Right lobe of liver (tissue), 6 donors: ENCODE results near the gene PRDM2. TPM values are rescaled to one million over a fixed set of nuclear protein-coding genes. Genes with fewer than 3 reads are reported as not detected.

Experiments used
- ATAC-seq, 4 donors: fragments of 200-7000 bp; cut with Tn5 transposase; one replicate each; pipeline ENCODE4 v1.9.1; 2020; ENCODE audit warnings: mild to moderate bottlenecking in 4 of 4, moderate library complexity in 4 of 4
- DNase-seq, 3 donors: peaks; one replicate each; pipeline ENCODE4 v3.0.0-alpha.2; 2020
- H3K27ac ChIP-seq, 3 donors: fragments of 200-600 bp; one replicate each; pipeline ENCODE4 v1.8.0; 2022
- H3K27me3 ChIP-seq, 2 donors: fragments of 200-600 bp; one replicate each; pipeline ENCODE4 v1.8.0; 2022
- H3K36me3 ChIP-seq, 4 donors: fragments of 200-600 bp; sonication (generic) in 1 of 4; one replicate each; pipeline versions ENCODE4 v1.5.1 to v1.8.0; 2017 to 2022; ENCODE audit warnings: control low read depth in 1 of 4
- H3K4me1 ChIP-seq, 4 donors: fragments of 200-600 bp; sonication (generic) in 1 of 4; one replicate each; pipeline versions ENCODE4 v1.5.1 to v1.8.0; 2017 to 2022; ENCODE audit warnings: control low read depth in 1 of 4
- H3K4me3 ChIP-seq, 3 donors: fragments of 200-600 bp; one replicate each; pipeline ENCODE4 v1.8.0; 2022
- H3K9me3 ChIP-seq, 4 donors: fragments of 200-600 bp; sonication (generic) in 1 of 4; one replicate each; pipeline versions ENCODE4 v1.5.1 to v1.8.0; 2017 to 2022; ENCODE audit warnings: control low read depth in 1 of 4
- POLR2A ChIP-seq: fragments of 450-650 bp; IDR thresholded peaks from one replicate; pipeline ENCODE4 v1.6.1; 2017; ENCODE audit warnings: antibody characterized with exemption, mild to moderate bottlenecking
- WGBS: methylation state at CpG from one replicate; pipeline ENCODE4 v1.1.6; 2018; ENCODE audit warnings: low coverage, low lambda C conversion rate; ENCODE audit not compliant: insufficient coverage; ENCODE audit errors: missing lambda C conversion rate; 5-methylcytosine and 5-hydroxymethylcytosine counted together
- intact Hi-C, 2 donors: fragments of 100-400 bp; cut with DNase I; formaldehyde crosslinking; loops; one replicate each; pipeline versions ENCODE4 v1.11.2 to v1.14.1; 2022
- total RNA-seq, 6 experiments: library from RNA; depleted of rRNA in 2 of 6; stranded (reverse); fragments of >200 nt in 2 of 6; fragmentation: NEBNext Ultra II Directional in 3 of 6; extraction: Animal tissue kit (Norgen Biotek cat#: 25700) in 3 of 6; gene quantifications; one replicate each; pipeline versions ENCODE4 v1.1.0 to v1.2.4, GENCODE V29; 2016 to 2023
- TF ChIP-seq, protein P1 (sequence below), 4 donors: fragments of 200-600 bp in 3 of 4; fragments of 450-650 bp in 1 of 4; IDR thresholded peaks; one replicate each; pipeline versions ENCODE4 v1.5.1 to v1.8.0; 2016 to 2022; ENCODE audit warnings: antibody characterized with exemption in 4 of 4, mild to moderate bottlenecking in 2 of 4
- donor health status: DM: no; HTN: yes; CAD: no.
- donor health status: DM: no; HTN: no; CAD: no.
- donor health status: DM: no; HTN: no; CAD: no.
- donor health status: DM: no; HTN: yes; CAD: no.
- donor health status: DM: no; HTN: yes; CAD: no.

Gene PRDM2
- total RNA-seq, 6 experiments from 2014 or later: 7.4 to 16.9 (median 12.5) TPM

DNA sequence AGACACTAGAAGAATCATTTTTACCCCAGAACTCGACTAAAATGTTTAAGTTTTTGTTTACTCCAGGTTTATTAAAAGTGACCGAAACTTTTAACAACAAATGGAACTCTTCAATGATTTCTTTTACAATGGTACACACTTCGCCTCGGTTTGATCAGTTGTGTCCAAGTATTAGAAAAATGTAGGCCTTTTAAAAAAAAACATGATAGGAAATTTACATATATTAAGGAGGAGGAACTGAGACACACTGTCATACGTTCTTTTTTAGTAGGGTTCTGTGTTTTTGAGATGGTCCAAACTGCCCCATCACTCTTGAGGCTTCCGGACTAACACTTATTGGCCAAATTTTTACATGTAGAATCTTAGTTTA is 1.3 kb downstream of the PRDM2 start:
- Histone ChIP-seq H3K4me3 (peak overlapping the region in 1 of 3 donors; percentile 56), H3K9me3 (no peaks in the 10 kb centered on the region), H3K4me1 (no peaks in the 10 kb centered on the region), H3K27ac (peak overlapping the region in 1 of 3 donors; percentile 73), H3K36me3 (no peaks in the 10 kb centered on the region), H3K27me3 (no peaks in the 10 kb centered on the region)
- TF ChIP-seq, protein P1, sequence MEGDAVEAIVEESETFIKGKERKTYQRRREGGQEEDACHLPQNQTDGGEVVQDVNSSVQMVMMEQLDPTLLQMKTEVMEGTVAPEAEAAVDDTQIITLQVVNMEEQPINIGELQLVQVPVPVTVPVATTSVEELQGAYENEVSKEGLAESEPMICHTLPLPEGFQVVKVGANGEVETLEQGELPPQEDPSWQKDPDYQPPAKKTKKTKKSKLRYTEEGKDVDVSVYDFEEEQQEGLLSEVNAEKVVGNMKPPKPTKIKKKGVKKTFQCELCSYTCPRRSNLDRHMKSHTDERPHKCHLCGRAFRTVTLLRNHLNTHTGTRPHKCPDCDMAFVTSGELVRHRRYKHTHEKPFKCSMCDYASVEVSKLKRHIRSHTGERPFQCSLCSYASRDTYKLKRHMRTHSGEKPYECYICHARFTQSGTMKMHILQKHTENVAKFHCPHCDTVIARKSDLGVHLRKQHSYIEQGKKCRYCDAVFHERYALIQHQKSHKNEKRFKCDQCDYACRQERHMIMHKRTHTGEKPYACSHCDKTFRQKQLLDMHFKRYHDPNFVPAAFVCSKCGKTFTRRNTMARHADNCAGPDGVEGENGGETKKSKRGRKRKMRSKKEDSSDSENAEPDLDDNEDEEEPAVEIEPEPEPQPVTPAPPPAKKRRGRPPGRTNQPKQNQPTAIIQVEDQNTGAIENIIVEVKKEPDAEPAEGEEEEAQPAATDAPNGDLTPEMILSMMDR (IDR thresholded peaks at IDR 0.05): no peak
- TF ChIP-seq POLR2A: no peak
- DNase-seq (no peak), ATAC-seq (no peak)
- intact Hi-C loops: no loop called here
- WGBS: 54% methylated on average over 6 of the region's 6 CpGs

DNA sequence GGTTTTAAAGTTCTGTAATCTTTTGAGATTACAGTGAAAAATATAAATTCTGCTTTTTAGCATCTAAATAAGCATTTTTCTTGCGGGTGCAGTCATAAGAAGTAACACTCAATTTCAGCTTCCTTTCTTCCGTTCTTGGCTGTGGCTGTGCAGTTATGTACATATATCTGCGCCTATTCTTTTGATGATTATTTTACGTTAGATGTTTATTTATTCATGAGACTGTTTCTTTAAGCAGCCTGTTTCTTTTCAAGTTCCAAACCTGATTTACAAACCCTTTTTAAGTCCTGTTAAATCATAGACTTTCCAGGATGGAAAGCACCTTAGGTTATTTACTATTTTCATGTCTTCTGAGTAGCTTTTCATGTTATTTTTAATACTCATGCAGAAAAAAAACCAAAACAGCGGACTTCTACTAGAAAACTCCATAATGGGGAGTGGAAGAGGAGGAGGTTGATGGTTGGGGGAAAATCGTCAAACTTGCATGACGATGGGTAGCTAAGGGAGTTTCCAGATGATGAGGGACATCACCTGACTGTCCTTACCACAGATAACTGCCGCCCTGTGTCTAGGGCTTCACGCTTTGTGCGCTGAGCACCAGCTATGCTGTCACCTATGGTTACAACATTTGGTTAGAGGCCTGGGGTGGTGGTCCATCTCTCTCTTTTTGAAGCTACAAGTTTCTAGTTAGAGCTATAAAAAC is 2.6 kb downstream of the PRDM2 start:
- Histone ChIP-seq H3K4me3 (no peak overlapping the region), H3K27ac (no peak overlapping the region), H3K36me3 (no peaks in the 10 kb centered on the region), H3K4me1 (no peaks in the 10 kb centered on the region), H3K27me3 (no peaks in the 10 kb centered on the region), H3K9me3 (no peaks in the 10 kb centered on the region)
- peak in 1 of 4 donors; percentile 33 for ATAC-seq
- TF ChIP-seq POLR2A: no peak
- TF ChIP-seq, protein P1 (IDR thresholded peaks at IDR 0.05): no peak
- 55% methylated on average over 10 of the region's 10 CpGs for WGBS
- intact Hi-C loops: no loop called here
- no peak for DNase-seq

DNA sequence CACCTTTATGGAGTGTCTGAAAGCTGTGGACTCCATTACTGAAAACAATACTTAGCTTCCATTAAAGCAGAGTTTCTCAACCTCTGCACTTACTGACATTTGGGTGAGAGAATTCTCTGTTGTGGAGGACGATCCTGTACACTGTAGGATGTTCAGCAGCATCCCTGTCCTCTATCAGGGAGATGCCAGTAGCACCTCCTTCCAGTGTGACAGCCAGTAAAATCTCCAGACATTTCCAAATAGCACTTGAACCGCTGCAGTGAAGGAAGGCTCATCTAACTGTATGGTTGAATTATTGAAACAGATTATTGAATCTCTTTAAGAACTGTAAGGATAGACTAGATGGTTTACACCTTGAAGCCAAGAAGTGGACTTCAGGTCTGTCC is 3.1 kb downstream of the PRDM2 start:
- H3K9me3 ChIP-seq: no peaks in the 10 kb centered on the region
- no peaks in the 10 kb centered on the region for H3K4me1 ChIP-seq
- no peaks in the 10 kb centered on the region for H3K27me3 ChIP-seq
- ATAC-seq (no peak), DNase-seq (no peak)
- no peak overlapping the region for H3K27ac ChIP-seq
- no peak for TF ChIP-seq POLR2A
- TF ChIP-seq, protein P1 (IDR thresholded peaks at IDR 0.05): no peak
- no peaks in the 10 kb centered on the region for H3K36me3 ChIP-seq
- no peak overlapping the region for H3K4me3 ChIP-seq
- intact Hi-C loops: no loop called here
- 50% methylated on average over 2 of the region's 2 CpGs for WGBS

DNA sequence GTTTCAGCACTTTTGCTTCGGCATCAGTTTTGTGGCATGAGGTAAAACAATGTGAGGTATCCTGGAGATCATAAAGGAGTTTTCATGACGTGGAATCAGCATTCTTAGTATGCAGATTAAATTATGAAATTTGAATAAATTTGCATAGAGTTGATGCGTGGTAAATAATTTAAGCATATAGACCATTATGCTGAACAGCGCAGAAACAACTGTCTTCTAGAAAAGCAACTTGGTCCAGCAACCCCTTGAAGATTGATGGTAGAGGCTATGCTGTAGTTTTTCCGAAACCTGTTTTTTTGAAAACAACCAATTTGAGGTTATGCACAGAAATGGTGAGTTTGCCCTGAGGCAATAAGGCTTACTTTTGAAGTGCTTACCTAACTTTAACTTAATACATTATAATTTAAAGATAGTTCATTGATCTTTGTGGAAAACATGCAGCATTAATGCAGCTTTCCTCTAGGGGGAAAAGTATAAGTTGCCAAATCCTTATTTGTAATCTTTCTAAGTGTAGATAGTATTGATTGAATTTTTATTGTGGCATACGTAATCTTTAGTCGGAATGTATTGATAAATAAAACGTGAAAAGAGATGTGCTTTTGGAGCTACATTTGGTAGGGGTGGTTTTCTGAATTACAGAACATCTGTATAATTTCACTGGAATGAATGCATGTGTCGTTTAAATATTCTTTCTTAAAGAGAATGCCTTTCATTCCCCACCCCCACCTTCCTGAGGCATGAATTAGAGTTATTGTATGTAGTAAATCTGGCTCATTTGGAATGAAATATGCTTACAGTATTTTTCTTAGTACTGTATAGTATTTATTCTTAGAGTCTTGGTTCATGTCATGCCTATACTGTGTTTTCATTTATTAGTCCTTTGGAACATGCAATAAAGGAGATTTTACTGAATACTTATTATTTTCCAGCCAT is 3.8 kb downstream of the PRDM2 start:
- Histone ChIP-seq H3K27me3 (no peaks in the 10 kb centered on the region), H3K27ac (no peak overlapping the region), H3K9me3 (no peaks in the 10 kb centered on the region), H3K36me3 (no peaks in the 10 kb centered on the region), H3K4me3 (no peak overlapping the region), H3K4me1 (no peaks in the 10 kb centered on the region)
- 67% methylated on average over 9 of the region's 9 CpGs for WGBS
- no peak for ATAC-seq
- no peak for DNase-seq
- intact Hi-C loops: no loop called here
- TF ChIP-seq, protein P1 (IDR thresholded peaks at IDR 0.05): no peak
- no peak for TF ChIP-seq POLR2A
